Adrenal gland (tissue), 19 donors: ENCODE measurements around the gene ZNF714. TPM values are rescaled to one million over a fixed set of nuclear protein-coding genes. Genes with fewer than 3 reads are reported as not detected.

Experiments
- DNase-seq, 7 donors: peaks; one replicate each; pipeline ENCODE4 v3.0.0-alpha.2; 2019 to 2020
- H3K27ac ChIP-seq, 5 donors: fragments of 200-600 bp; sonication (generic) in 4 of 5; 1 replicate in 3 of 5; 2 replicates in 2 of 5; pipeline versions ENCODE4 v1.5.1 to v1.8.0; 2016 to 2020; ENCODE audit warnings: mild to moderate bottlenecking in 1 of 5
- H3K27me3 ChIP-seq: fragments of 200-600 bp; 2 replicates; pipeline ENCODE4 v1.8.0; 2021
- H3K36me3 ChIP-seq, 2 donors: fragments of 200-600 bp; replicated peaks in 1 of 2; 1 replicate in 1 of 2; 2 replicates in 1 of 2; pipeline versions ENCODE4 v1.5.1 to v1.8.0; 2018 to 2022
- H3K4me1 ChIP-seq, 2 donors: fragments of 200-600 bp; replicated peaks in 1 of 2; 1 replicate in 1 of 2; 2 replicates in 1 of 2; pipeline versions ENCODE4 v1.5.1 to v1.8.0; 2018 to 2021
- H3K4me3 ChIP-seq, 4 donors: fragments of 200-600 bp; sonication (generic) in 3 of 4; one replicate each; pipeline ENCODE4 v1.5.1; 2016 to 2018
- H3K9me3 ChIP-seq, 3 donors: fragments of 200-600 bp; sonication (generic) in 1 of 3; replicated peaks in 1 of 3; 1 replicate in 2 of 3; 2 replicates in 1 of 3; pipeline versions ENCODE4 v1.5.1 to v1.8.0; 2016 to 2021
- POLR2A ChIP-seq, 2 donors: fragments of 450-650 bp; IDR thresholded peaks; one replicate each; pipeline ENCODE4 v1.6.1; 2017; ENCODE audit warnings: antibody characterized with exemption in 2 of 2, mild to moderate bottlenecking in 2 of 2, moderate library complexity in 1 of 2
- WGBS, 4 donors: extraction: QIAGEN DNeasy Blood & Tissue Kit in 2 of 4; methylation state at CpG; one replicate each; pipeline versions ENCODE4 v1.1.5 to v1.1.7; 2013 to 2017; 5-methylcytosine and 5-hydroxymethylcytosine counted together
- intact Hi-C, 2 donors: fragments of 100-400 bp; cut with DNase I; formaldehyde crosslinking; loops; one replicate each; pipeline versions ENCODE4 v1.14.1 to v1.15.0; 2022 to 2023
- long read RNA-seq, 10 donors: library from polyadenylated mRNA in 3 of 10; unstranded in 2 of 10; stranded (forward) in 1 of 10; transcript quantifications; one replicate each; pipeline ENCODE4 v2.0.0 and lab custom pipeline, GENCODE V29; 2021 to 2026
- polyA plus RNA-seq, 3 donors: library from polyadenylated mRNA; stranded (reverse); fragments of 200-250 nt in 2 of 3; fragments of 350-450 nt in 1 of 3; fragmentation: Illumina TruSeq in 1 of 3; extraction: RNeasy Lipid Tissue Mini Kit (QIAGEN cat#74804) in 1 of 3; gene quantifications; one replicate each; pipeline ENCODE4 v1.2.3, GENCODE V29; 2013 to 2014
- total RNA-seq, 9 donors: library from RNA; depleted of rRNA in 4 of 9; stranded (reverse); fragments of >200 nt in 4 of 9; fragments of 120-200 nt in 1 of 9; fragmentation: NEBNext Ultra II Directional in 1 of 9; extraction: Animal tissue kit (Norgen Biotek cat#: 25700) in 1 of 9; gene quantifications; one replicate each; pipeline versions ENCODE4 v1.1.0 to v1.2.4, GENCODE V29; 2013 to 2023
- TF ChIP-seq, protein P1 (sequence below), 6 experiments: fragments of 450-650 bp in 4 of 6; fragments of 200-600 bp in 2 of 6; sonication (generic) in 1 of 6; IDR thresholded peaks; 1 replicate in 5 of 6; 2 replicates in 1 of 6; pipeline versions ENCODE4 v1.5.1 to v1.8.0; 2016 to 2021; ENCODE audit warnings: antibody characterized with exemption in 6 of 6, mild to moderate bottlenecking in 2 of 6, moderate library complexity in 1 of 6
- donor health status: healthy with polysubstance abuse.
- donor health status: Bipolar disorder and iron deficiency.
- donor health status: DM: yes; HTN: yes; CAD: no.
- donor health status: DM: no; HTN: no; CAD: no.
- donor health status: DM: no; HTN: no; CAD: no.
- donor health status: DM: yes; HTN: yes; CAD: no.

ZNF714 gene
- total RNA-seq (10 to 100 TPM in 7 of 9 donors, 1 to 10 TPM in 2; 5.5 to 34.2 (median 24.6) TPM), polyA plus RNA-seq (1 to 10 TPM; 2.5 to 4.6 (median 4.3) TPM)
- long read RNA-seq, donor 1, full-length matches to known transcripts: 3 of 3 reads
- long read RNA-seq, donor 1, partial matches to known transcripts: 0 of 3 reads
- long read RNA-seq, donor 1, other reads (novel, unspliced or antisense): 0 of 3 reads
- long read RNA-seq, donor 2, full-length matches to known transcripts: 5 of 36 reads
- long read RNA-seq, donor 2, partial matches to known transcripts: 26 of 36 reads
- long read RNA-seq, donor 2, other reads (novel, unspliced or antisense): 5 of 36 reads
- long read RNA-seq, donor 3, partial matches to known transcripts: 0 of 1 reads
- long read RNA-seq, donor 3, other reads (novel, unspliced or antisense): 0 of 1 reads
- long read RNA-seq, donor 4, full-length matches to known transcripts: 3 of 8 reads
- long read RNA-seq, donor 4, partial matches to known transcripts: 1 of 8 reads
- long read RNA-seq, donor 4, other reads (novel, unspliced or antisense): 4 of 8 reads
- long read RNA-seq, donor 5, full-length matches to known transcripts: 4 of 12 reads
- long read RNA-seq, donor 5, partial matches to known transcripts: 3 of 12 reads
- long read RNA-seq, donor 5, other reads (novel, unspliced or antisense): 5 of 12 reads
- long read RNA-seq, donor 6, partial matches to known transcripts: 2 of 6 reads
- long read RNA-seq, donor 6, other reads (novel, unspliced or antisense): 3 of 6 reads
- long read RNA-seq, donor 7, full-length matches to known transcripts: 1 of 10 reads
- long read RNA-seq, donor 7, partial matches to known transcripts: 9 of 10 reads
- long read RNA-seq, donor 7, other reads (novel, unspliced or antisense): 0 of 10 reads
- long read RNA-seq, donor 8: 0 reads
- long read RNA-seq, donor 9, partial matches to known transcripts: 0 of 1 reads
- long read RNA-seq, donor 9, other reads (novel, unspliced or antisense): 0 of 1 reads
- long read RNA-seq, donor 10, partial matches to known transcripts: 0 of 1 reads
- long read RNA-seq, donor 10, other reads (novel, unspliced or antisense): 0 of 1 reads

DNA sequence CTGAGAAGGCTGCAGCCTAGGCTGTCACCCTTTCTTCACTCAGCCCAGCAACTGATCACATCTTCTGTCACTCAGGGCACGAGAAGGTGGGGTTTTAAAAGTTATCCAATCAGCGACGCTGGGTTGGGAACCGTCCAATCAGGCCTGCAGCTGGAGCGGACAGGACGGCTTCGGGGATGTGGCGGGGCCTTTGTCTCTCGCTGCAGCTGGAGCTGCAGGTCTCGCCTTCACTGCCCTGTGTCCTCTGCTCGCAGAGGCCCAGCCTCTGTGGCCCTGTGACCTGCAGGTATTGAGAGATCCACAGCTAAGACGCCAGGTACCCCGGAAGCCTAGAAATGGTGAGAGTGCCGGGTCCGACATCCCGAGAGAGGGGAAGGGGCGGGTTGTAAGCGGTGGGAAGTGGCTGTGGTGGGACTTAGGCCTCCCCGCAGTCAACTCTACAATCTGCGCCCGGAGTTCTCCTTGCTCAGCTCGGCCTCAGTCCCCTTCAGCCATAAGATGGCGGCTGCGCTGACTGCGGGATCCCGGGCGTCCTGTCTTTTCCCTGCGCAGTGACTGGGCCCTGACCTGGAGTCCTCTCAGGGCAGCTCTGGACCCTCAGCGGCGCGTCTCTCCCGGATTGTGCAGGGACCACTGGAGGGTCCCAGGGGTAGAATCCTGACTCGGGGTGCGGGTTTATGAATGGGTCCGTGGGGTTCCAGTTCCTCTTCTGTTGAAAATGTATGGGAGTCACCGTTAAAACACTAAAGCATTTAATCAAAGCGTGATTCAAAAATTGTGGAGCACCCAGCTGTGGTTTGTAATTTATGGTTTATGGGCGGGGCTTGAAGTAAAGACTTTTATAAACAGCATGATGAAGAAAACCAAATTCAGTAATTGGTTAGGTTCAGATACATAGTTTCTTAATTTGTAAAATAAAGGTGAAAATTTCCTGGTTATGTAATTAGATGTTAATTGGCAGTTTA is at the start of gene ZNF714:
Gene ZNF714 (plus strand): TSS at position 193 of the 965 bp plus-strand sequence. CDS start 16,066 bp downstream, outside the sequence.
- DNase-seq: peak; percentile 90 to 98 (median 94)
- Histone ChIP-seq H3K36me3 (no peaks in the 10 kb centered on the region), H3K4me3 (peak within 1 kb of the TSS; percentile 45 to 69 (median 63)), H3K27ac (peak within 1 kb of the TSS in 4 of 5 donors; percentile 70 to 81 (median 76)), H3K4me1 (peaks cover 15 to 16% of the 10 kb centered on the region in 2 donors), H3K27me3 (no peaks in the 10 kb centered on the region), H3K9me3 (no peaks in the 10 kb centered on the region)
- TF ChIP-seq POLR2A (IDR thresholded peaks at IDR 0.05): peak; percentile 48 to 93
- TF ChIP-seq, protein P1, sequence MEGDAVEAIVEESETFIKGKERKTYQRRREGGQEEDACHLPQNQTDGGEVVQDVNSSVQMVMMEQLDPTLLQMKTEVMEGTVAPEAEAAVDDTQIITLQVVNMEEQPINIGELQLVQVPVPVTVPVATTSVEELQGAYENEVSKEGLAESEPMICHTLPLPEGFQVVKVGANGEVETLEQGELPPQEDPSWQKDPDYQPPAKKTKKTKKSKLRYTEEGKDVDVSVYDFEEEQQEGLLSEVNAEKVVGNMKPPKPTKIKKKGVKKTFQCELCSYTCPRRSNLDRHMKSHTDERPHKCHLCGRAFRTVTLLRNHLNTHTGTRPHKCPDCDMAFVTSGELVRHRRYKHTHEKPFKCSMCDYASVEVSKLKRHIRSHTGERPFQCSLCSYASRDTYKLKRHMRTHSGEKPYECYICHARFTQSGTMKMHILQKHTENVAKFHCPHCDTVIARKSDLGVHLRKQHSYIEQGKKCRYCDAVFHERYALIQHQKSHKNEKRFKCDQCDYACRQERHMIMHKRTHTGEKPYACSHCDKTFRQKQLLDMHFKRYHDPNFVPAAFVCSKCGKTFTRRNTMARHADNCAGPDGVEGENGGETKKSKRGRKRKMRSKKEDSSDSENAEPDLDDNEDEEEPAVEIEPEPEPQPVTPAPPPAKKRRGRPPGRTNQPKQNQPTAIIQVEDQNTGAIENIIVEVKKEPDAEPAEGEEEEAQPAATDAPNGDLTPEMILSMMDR (IDR thresholded peaks at IDR 0.05): no peak
- intact Hi-C loops: loop anchor here in 1 of 2 donors (5.0 kb wide), 1 partner anchor 65 kb away; no protein-coding TSS in a partner anchor
- 1 to 67% (median 42%) methylated on average over 22 to 38 of the region's 38 CpGs for WGBS, 4 donors

DNA sequence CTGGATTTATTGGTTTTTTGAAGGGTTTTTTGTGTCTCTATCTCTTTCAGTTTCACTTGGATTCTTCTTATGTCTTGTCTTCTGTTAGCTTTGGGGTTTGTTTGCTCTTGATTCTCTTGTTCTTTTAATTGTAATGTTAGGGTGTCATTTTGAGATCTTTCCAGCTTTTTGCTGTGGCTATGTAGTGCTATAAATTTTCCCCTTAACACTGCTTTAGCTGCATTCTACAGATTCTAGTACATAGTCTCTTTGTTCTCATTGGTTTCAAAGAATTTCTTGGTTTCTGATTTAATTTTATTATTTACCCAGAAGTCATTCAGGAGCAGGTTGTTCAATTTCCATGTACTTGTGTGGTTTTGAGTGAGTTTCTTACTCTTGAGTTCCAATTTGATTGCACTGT is 37.0 kb upstream of the ZNF714 start:
- Histone ChIP-seq H3K4me1 (no peaks in the 10 kb centered on the region), H3K27ac (no peak overlapping the region), H3K4me3 (no peak overlapping the region), H3K9me3 (peaks cover 0 to 19% (median 0%) of the 10 kb centered on the region in 3 donors), H3K36me3 (no peaks in the 10 kb centered on the region), H3K27me3 (no peaks in the 10 kb centered on the region)
- intact Hi-C loops: no loop called here
- no peak for DNase-seq
- no peak for TF ChIP-seq POLR2A (IDR thresholded peaks at IDR 0.05)
- TF ChIP-seq, protein P1 (IDR thresholded peaks at IDR 0.05): no peak

DNA sequence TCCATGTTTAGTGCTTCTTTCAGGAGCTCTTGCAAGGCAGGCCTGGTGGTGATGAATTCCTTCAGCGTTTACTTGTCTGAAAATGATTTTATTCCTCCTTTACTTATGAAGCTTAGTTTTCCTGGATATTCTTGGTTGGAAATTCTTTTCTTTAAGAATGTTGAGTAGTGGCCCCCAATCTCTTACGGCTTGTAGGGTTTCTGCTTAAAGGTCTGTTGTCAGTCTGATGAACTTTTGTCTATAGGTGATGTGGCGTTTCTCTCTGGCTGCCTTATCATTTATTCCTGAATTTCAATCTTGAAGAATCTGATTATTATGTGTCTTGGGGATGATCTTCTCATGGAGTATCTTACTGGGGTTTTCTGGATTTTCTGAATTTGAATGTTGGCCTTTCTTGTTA is 35.5 kb upstream of the ZNF714 start:
- no peak for DNase-seq
- intact Hi-C loops: no loop called here
- Histone ChIP-seq H3K4me3 (no peak overlapping the region), H3K36me3 (no peaks in the 10 kb centered on the region), H3K9me3 (peaks cover 0 to 19% (median 0%) of the 10 kb centered on the region in 3 donors), H3K27ac (no peak overlapping the region), H3K4me1 (no peaks in the 10 kb centered on the region), H3K27me3 (no peaks in the 10 kb centered on the region)
- 96 to 100% (median 100%) methylated on average over 3 of the region's 3 CpGs for WGBS, 4 donors
- no peak for TF ChIP-seq POLR2A (IDR thresholded peaks at IDR 0.05)
- TF ChIP-seq, protein P1 (IDR thresholded peaks at IDR 0.05): no peak
